Ovary (tissue), 9 donors: Measurements from ENCODE around the gene EZR. TPM values are rescaled to one million over a fixed set of nuclear protein-coding genes. Genes with fewer than 3 reads are reported as not detected.

ENCODE experiments used
- DNase-seq, 5 donors: peaks; one replicate each; pipeline ENCODE4 v3.0.0-alpha.2; 2019 to 2020
- H3K27ac ChIP-seq, 2 donors: fragments of 200-600 bp; one replicate each; pipeline versions ENCODE4 v1.5.1 to v1.8.0; 2019 to 2022
- H3K27me3 ChIP-seq: fragments of 200-600 bp; one replicate; pipeline ENCODE4 v1.8.0; 2022
- H3K36me3 ChIP-seq: fragments of 200-600 bp; sonication (generic); one replicate; pipeline ENCODE4 v1.5.1; 2019
- H3K4me1 ChIP-seq: one replicate; pipeline ENCODE4 v1.8.1; 2013; ENCODE audit warnings: mild to moderate bottlenecking, moderate library complexity; ENCODE audit not compliant: insufficient read depth
- H3K4me3 ChIP-seq: fragments of 200-600 bp; sonication (generic); one replicate; pipeline ENCODE4 v1.5.1; 2017
- H3K9me3 ChIP-seq, 2 donors: fragments of 200-600 bp in 1 of 2; sonication (generic) in 1 of 2; one replicate each; pipeline versions ENCODE4 v1.5.1 to v1.8.1; 2013 to 2019; ENCODE audit warnings: mild to moderate bottlenecking in 1 of 2, moderate library complexity in 1 of 2
- EP300 ChIP-seq: sonication (generic); formaldehyde crosslinking; IDR thresholded peaks from one replicate; pipeline ENCODE4 v1.6.1; 2017; ENCODE audit warnings: antibody characterized with exemption
- POLR2A ChIP-seq: fragments of 450-650 bp; IDR thresholded peaks from one replicate; pipeline ENCODE4 v1.6.1; 2017; ENCODE audit warnings: antibody characterized with exemption, mild to moderate bottlenecking, moderate library complexity
- WGBS, 3 donors: extraction: QIAGEN DNeasy Blood & Tissue Kit in 1 of 3; methylation state at CpG; one replicate each; pipeline versions ENCODE4 v1.1.5 to v1.1.7; 2013 to 2017; 5-methylcytosine and 5-hydroxymethylcytosine counted together
- intact Hi-C, 4 donors: fragments of 100-400 bp; cut with DNase I; formaldehyde crosslinking; loops; one replicate each; pipeline versions ENCODE4 v1.11.0 to v1.15.1; 2022 to 2023
- polyA plus RNA-seq, 2 donors: library from polyadenylated mRNA; stranded (reverse); fragments of 200-250 nt in 1 of 2; fragments of 350-450 nt in 1 of 2; fragmentation: Illumina TruSeq in 1 of 2; extraction: RNeasy Lipid Tissue Mini Kit (QIAGEN cat#74804) in 1 of 2; gene quantifications; one replicate each; pipeline ENCODE4 v1.2.3, GENCODE V29; 2013 to 2014
- total RNA-seq, 7 donors: library from RNA; depleted of rRNA in 2 of 7; stranded (reverse); fragments of >200 nt in 2 of 7; fragmentation: NEBNext Ultra II Directional in 3 of 7; extraction: Animal tissue kit (Norgen Biotek cat#: 25700) in 3 of 7; gene quantifications; one replicate each; pipeline versions ENCODE4 v1.1.0 to v1.2.4, GENCODE V29; 2016 to 2023
- TF ChIP-seq, protein P1 (sequence below), 3 donors: fragments of 450-650 bp in 2 of 3; fragments of 200-600 bp in 1 of 3; IDR thresholded peaks; one replicate each; pipeline versions ENCODE4 v1.5.1 to v1.8.0; 2016 to 2022; ENCODE audit warnings: antibody characterized with exemption in 3 of 3, mild to moderate bottlenecking in 1 of 3
- donor health status: DM: no; HTN: no; CAD: no; lungs with moderate emphysema.
- donor health status: DM: no; HTN: no; CAD: no.
- donor health status: Bipolar disorder and iron deficiency.
- donor health status: DM: yes; HTN: yes; CAD: no.
- donor health status: DM: no; HTN: no; CAD: no.
- donor health status: DM: yes; HTN: yes; CAD: no.

EZR gene
- total and polyA plus RNA-seq, 9 donors = 39.0 to 214 (median 85.6) TPM

DNA sequence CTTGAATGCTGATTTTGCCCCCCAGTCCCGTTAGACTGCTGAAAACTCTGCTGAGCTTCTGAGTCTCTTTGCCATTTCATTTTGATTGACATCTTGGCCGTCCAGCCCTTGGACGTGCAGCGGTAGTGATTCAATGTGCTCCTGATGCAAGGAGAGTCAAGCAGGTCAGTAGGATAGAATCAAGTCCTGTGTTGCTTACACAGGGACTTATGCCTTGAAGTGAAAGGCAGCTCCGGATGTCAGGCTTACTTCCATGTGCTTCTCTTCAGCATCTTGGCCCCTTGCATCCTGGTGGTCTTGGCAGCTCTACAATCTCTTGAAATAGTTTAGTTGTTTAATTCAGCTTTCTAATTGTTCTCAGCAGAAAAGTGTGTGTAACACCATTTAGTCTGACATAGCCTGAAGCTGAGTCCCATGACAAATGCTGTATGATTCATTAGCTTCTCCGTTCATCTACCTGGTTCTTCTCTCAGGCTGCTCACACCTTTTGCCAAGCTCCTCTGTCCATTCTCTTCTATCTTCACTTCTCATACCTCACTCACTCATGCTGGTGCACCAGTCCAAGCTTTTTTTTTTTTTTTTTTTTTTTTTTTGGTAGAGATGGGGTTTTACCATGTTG is 76.0 kb downstream of the EZR start:
- no peak overlapping the region for H3K27ac ChIP-seq
- TF ChIP-seq EP300 (no peak), POLR2A (no peak)
- TF ChIP-seq, protein P1, sequence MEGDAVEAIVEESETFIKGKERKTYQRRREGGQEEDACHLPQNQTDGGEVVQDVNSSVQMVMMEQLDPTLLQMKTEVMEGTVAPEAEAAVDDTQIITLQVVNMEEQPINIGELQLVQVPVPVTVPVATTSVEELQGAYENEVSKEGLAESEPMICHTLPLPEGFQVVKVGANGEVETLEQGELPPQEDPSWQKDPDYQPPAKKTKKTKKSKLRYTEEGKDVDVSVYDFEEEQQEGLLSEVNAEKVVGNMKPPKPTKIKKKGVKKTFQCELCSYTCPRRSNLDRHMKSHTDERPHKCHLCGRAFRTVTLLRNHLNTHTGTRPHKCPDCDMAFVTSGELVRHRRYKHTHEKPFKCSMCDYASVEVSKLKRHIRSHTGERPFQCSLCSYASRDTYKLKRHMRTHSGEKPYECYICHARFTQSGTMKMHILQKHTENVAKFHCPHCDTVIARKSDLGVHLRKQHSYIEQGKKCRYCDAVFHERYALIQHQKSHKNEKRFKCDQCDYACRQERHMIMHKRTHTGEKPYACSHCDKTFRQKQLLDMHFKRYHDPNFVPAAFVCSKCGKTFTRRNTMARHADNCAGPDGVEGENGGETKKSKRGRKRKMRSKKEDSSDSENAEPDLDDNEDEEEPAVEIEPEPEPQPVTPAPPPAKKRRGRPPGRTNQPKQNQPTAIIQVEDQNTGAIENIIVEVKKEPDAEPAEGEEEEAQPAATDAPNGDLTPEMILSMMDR (IDR thresholded peaks at IDR 0.05) = no peak
- intact Hi-C loops = no loop called here
- no peak overlapping the region for H3K4me3 ChIP-seq
- H3K9me3 ChIP-seq = peaks cover 0 to 4% of the 10 kb centered on the region in 2 donors
- H3K36me3 ChIP-seq = no peaks in the 10 kb centered on the region
- no peak for DNase-seq
- WGBS, 3 donors = 58 to 67% (median 64%) methylated on average over 6 of the region's 6 CpGs
- H3K4me1 ChIP-seq = no peaks in the 10 kb centered on the region
- no peaks in the 10 kb centered on the region for H3K27me3 ChIP-seq

DNA sequence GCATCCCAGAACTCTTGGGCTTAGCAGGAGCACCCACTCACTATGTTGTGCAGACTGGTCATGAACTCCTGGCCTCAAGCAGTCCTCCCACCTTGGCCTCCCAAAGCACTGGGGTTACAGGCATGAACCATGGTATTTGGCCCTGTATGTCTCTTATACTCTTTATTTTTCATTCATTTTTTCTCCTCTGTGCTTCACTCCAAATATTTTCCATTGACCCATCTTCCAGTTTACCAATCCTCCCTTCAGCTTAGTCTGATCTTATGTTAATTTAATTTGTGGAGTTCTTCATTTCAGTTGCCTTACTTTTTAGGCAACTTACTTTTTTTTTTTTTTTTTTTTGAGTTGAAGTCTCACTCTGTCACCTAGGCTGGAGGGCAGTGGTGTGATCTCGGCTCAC is 79.5 kb downstream of the EZR start:
- TF ChIP-seq POLR2A (no peak), EP300 (no peak)
- TF ChIP-seq, protein P1 (IDR thresholded peaks at IDR 0.05) = no peak
- H3K4me1 ChIP-seq = no peaks in the 10 kb centered on the region
- H3K27me3 ChIP-seq = no peaks in the 10 kb centered on the region
- H3K4me3 ChIP-seq = no peak overlapping the region
- peaks cover 0 to 4% of the 10 kb centered on the region in 2 donors for H3K9me3 ChIP-seq
- intact Hi-C loops = no loop called here
- H3K36me3 ChIP-seq = no peaks in the 10 kb centered on the region
- no peak for DNase-seq
- WGBS, 3 donors = 93 to 100% (median 95%) methylated on average over 1 of the region's 1 CpG
- H3K27ac ChIP-seq = no peak overlapping the region

DNA sequence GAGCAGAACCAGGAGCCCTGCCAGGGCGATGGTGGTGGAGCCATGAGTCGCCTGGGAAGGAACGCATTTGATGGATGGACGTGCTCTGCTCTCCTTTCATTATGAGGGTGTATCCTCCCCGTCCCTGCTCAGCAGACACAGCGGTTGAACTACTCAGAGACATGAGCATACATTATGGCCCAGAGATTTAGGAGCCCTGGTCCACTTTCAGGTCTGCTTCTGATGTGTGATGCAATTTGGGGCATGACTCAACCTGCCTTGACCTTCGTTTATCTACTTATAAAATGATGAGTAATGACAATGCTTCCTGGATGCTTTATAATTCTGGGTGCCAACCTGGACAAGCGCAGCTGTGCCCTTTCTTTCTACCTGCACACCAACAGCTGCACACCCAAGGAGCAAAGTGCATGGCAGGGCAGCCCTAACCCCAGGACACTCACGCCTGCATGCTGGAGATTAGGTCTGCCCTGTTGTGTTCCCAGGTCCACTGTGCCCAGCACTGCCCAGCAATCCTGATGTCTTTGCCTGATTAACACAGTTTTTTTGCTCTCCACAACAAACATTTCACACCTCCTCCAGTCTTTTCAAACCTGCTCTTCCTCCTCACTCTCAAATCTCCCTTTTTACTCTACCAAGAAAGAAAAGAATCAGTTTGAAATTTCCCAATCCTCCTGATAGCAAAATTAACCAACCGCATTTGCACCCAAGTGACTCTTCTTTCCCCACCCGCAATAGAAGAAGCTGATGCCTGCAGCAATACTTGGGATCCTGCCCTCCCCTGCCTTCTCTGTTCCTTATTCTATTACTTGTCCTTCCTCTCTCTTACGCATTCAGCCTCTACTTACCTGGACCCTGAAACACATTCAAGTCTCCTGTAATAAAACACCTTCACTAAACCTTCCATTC is 81.2 kb downstream of the EZR start:
- TF ChIP-seq EP300 = no peak
- TF ChIP-seq, protein P1 (IDR thresholded peaks at IDR 0.05) = no peak
- no peak for TF ChIP-seq POLR2A
- Histone ChIP-seq H3K27me3 (no peaks in the 10 kb centered on the region), H3K9me3 (peaks cover 0 to 4% of the 10 kb centered on the region in 2 donors), H3K4me3 (no peak overlapping the region), H3K27ac (no peak overlapping the region), H3K4me1 (no peaks in the 10 kb centered on the region), H3K36me3 (no peaks in the 10 kb centered on the region)
- WGBS, 3 donors = 84 to 93% (median 90%) methylated on average over 12 of the region's 12 CpGs
- intact Hi-C loops = no loop called here
- DNase-seq = no peak

DNA sequence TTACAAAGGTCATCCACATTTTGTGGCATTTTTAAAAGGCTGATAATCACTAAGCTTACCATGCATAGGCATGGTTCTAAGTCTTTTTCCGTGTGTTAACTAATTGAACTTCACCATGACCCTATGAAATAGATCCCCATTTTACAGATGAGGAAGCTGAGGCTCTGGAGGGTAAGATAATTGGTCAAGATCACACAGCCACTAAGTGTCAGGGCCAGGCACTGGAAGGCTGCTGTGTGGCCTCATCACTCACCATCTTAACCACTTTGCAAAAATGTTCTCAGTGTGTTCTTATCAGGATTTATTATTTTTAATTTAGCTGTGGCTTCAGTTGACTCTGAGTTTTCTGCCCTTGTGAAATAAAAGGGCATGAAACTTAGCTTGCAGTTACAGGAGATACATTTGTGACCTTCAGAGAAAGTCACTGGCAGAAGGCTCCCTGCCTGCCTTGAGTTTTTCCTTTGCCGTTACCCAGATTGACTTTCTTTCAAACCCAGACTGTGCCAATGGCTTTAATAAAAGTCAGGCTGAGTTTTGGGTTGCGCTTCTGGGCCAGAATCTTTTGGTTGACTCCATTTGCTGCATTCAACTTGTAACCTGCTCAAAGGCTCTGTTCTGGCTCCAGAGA is 82.0 kb downstream of the EZR start:
- no peak overlapping the region for H3K27ac ChIP-seq
- TF ChIP-seq, protein P1 (IDR thresholded peaks at IDR 0.05) = no peak
- TF ChIP-seq EP300 (no peak), POLR2A (no peak)
- DNase-seq = no peak
- H3K36me3 ChIP-seq = no peaks in the 10 kb centered on the region
- no peaks in the 10 kb centered on the region for H3K4me1 ChIP-seq
- no peak overlapping the region for H3K4me3 ChIP-seq
- no peaks in the 10 kb centered on the region for H3K27me3 ChIP-seq
- peaks cover 0 to 4% of the 10 kb centered on the region in 2 donors for H3K9me3 ChIP-seq
- intact Hi-C loops = no loop called here
- WGBS, 3 donors = 93 to 98% (median 94%) methylated on average over 3 of the region's 3 CpGs
